Mesenteric fat pad (tissue), 1 donor: ENCODE results near the gene TRIM13. TPM values are rescaled to one million over a fixed set of nuclear protein-coding genes. Genes with fewer than 3 reads are reported as not detected.
A peak's percentile ranks its signal among the peaks of the same experiment; 100 is the strongest.
"Not testable (repeated sequence)": the region's sequence is repeated elsewhere in the genome, so short reads cannot be mapped to it uniquely, and the experiment has no call there.

Source experiments
- DNase-seq: peaks from one replicate; pipeline ENCODE4 v3.0.0-alpha.2; 2020; ENCODE audit warnings: low spot score
- microRNA-seq: library from miRNA; unstranded; fragments of <30 nt; microRNA quantifications from one replicate; pipeline ENCODE4 v1.2.0, GENCODE V29; 2020; ENCODE audit warnings: borderline number of aligned reads
- total RNA-seq: library from RNA; stranded (reverse); fragmentation: NEBNext Ultra II Directional; extraction: Animal tissue kit (Norgen Biotek cat#: 25700); gene quantifications from one replicate; pipeline ENCODE4 v1.2.1, GENCODE V29; 2021
- donor health status: DM: yes; HTN: yes; CAD: no.

The TRIM13 gene
- total RNA-seq, 1 donor from 2014 or later = 17.4 TPM

- no peak for DNase-seq
Observed at GRCh38 chr13:50055454-50055853, 58.6 kb downstream of the TRIM13 start.

- DNase-seq = no peak
Observed at GRCh38 chr13:50060718-50061117, 63.9 kb downstream of the TRIM13 start.

- not testable (repeated sequence) for DNase-seq
Observed at GRCh38 chr13:50062336-50062735, 65.5 kb downstream of the TRIM13 start.

GRCh38 chr13:50065712-50066111 is 68.9 kb downstream of the TRIM13 start:
- DNase-seq = no peak

Small RNA genes within 50 kb of the gene (microRNA-seq; reads per million reads assigned to microRNA genes)
- gene MIR15A = 673 reads per million, percentile 73 among the genes with 10 or more reads in this experiment
- 1,228 reads per million, percentile 81 among the genes with 10 or more reads in this experiment for gene MIR16-1
- gene MIR3613 = 223 reads per million, percentile 59 among the genes with 10 or more reads in this experiment

Other genes starting within 250 kb of the TRIM13 start
- 36.5 TPM for gene KPNA3, start 204.4 kb upstream of the TRIM13 start, total RNA-seq
- gene SPRYD7, start 60.7 kb upstream of the TRIM13 start, total RNA-seq = 6.4 TPM
- gene KCNRG, start 18.4 kb downstream of the TRIM13 start, total RNA-seq = 0.67 TPM